Adipose tissue (tissue), 3 donors: ENCODE results near the gene PTPRN2. TPM values are rescaled to one million over a fixed set of nuclear protein-coding genes. Genes with fewer than 3 reads are reported as not detected.

Experiments
- H3K27ac ChIP-seq: one replicate; pipeline ENCODE4 v1.5.1; 2013; ENCODE audit warnings: low read depth, low read length
- WGBS, 3 donors: extraction: QIAGEN DNeasy Blood & Tissue Kit; methylation state at CpG; one replicate each; pipeline ENCODE4 v1.1.7; 2013; 5-methylcytosine and 5-hydroxymethylcytosine counted together
- polyA plus RNA-seq, 3 donors: library from polyadenylated mRNA; stranded (reverse); fragments of 200-250 nt; gene quantifications; one replicate each; pipeline ENCODE4 v1.2.3, GENCODE V29; 2013
- donor health status: healthy with polysubstance abuse.
- donor health status: Bipolar disorder and iron deficiency.
- donor health status: healthy.

Gene PTPRN2
- polyA plus RNA-seq, 3 donors: 3.7 to 8.0 (median 7.3) TPM

DNA sequence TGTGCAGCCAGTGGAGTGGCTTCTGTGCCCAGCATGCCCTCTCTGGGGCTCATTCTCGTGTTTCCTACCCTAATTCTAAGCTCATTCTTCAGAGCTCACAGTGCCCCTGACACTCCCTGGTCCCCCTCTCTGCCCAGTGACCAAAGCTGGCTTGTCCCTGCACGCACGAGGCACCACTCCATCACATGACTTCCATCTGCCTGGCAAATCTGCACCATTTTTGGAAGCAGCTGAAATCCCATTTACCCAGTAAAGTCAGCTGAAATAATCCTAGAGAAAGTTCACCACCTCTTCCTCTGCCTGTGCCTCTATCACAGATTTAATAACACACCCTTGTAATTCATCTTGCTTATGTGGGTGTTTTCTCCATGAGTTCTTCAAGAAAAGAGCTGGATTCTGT, 616.9 kb downstream of the PTPRN2 start:
- 66 to 70% (median 68%) methylated on average over 3 of the region's 3 CpGs for WGBS, 3 donors
- no peak overlapping the region for H3K27ac ChIP-seq

GRCh38 chr7:157969995-157970394, 617.6 kb downstream of the PTPRN2 start:
- WGBS, 3 donors: 72 to 92% (median 86%) methylated on average over 2 of the region's 2 CpGs
- H3K27ac ChIP-seq: no peak overlapping the region

GRCh38 chr7:157966490-157966889, 621.1 kb downstream of the PTPRN2 start:
- 84 to 89% (median 88%) methylated on average over 1 of the region's 1 CpG for WGBS, 3 donors
- H3K27ac ChIP-seq: no peak overlapping the region

DNA sequence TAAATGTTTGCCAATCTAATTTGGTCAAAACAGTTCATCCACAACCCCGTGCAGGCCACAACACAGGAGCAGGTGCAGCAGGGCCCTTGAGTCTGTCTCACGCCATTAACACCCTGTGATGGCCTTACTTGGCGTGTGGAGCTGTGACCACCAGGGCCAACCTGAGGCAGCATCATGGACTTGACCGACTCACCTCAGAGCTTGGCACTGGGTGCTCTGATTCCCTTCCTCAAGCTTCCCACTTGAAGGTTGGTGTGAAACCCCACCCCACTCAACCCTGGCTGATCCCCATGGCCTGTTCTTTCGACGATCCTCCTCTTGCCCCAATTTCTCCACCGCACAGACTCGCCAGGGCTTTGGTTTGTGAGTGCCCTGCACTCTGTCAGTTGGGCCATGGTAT, 623.1 kb downstream of the PTPRN2 start:
- H3K27ac ChIP-seq: no peak overlapping the region
- 92 to 95% (median 95%) methylated on average over 8 of the region's 8 CpGs for WGBS, 3 donors

- no peak overlapping the region for H3K27ac ChIP-seq
- 85 to 90% (median 87%) methylated on average over 8 of the region's 8 CpGs for WGBS, 3 donors
Measured at GRCh38 chr7:157964016-157964415, 623.6 kb downstream of the PTPRN2 start.

DNA sequence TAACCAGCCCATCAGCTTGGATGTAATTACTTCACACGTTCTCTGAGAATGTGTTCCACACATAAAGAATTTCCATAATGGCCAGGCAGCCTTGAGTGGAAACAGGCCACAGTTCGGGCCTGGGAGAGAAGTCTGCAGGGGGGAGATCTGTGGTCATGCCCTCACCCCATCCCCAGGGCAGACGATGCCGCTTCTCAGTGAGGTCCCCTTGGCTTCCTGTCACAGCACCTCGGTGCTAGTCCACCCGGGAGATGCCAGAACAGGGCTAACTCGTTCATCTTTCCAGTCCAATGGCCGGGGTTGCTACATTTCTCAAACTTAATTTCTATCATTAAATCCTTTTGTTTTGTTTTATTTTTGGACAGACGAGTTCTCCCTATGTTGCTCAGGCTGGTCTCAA, 624.1 kb downstream of the PTPRN2 start:
- 71 to 78% (median 75%) methylated on average over 9 of the region's 9 CpGs for WGBS, 3 donors
- H3K27ac ChIP-seq: no peak overlapping the region

DNA sequence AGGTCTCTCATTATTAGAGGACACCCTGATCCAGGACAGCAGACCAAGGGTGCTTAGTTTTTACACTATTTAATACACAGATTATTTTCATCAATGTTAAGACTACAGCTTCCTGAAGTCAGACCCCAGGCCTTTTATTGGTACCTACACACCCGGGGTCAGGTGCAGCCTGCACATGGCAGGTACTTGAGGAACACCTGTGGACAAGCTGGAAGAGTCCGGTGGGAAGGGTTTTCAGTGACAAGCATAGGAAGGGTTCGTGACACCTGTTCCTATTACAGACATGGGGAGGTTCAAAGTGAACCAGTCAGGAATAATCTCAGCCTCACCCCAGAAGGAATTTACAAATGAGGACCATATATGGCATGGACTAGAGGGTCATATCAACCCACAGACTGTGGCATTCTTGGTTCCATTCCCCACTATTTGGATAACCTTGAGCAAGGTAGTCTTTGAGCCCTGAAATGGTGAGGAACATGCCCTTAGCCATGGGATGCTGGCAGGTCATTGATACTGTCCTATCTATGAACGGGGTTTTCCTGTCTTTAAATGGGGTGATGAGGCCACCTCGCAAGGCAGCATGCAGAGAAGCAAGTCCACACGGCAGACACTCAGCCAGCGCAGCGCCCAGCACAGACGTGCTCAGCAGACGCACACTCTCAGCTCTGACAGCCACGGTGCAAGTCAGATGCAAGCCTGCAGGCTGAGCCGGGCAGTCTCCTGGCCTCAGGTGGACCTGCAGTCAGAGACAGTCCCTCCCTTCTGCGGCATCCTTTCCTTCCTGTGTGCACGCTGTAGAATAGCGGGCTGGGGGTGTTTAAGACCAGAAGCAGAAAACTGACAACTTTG, 624.9 kb downstream of the PTPRN2 start:
- H3K27ac ChIP-seq: no peak overlapping the region
- 71 to 84% (median 75%) methylated on average over 15 of the region's 15 CpGs for WGBS, 3 donors

DNA sequence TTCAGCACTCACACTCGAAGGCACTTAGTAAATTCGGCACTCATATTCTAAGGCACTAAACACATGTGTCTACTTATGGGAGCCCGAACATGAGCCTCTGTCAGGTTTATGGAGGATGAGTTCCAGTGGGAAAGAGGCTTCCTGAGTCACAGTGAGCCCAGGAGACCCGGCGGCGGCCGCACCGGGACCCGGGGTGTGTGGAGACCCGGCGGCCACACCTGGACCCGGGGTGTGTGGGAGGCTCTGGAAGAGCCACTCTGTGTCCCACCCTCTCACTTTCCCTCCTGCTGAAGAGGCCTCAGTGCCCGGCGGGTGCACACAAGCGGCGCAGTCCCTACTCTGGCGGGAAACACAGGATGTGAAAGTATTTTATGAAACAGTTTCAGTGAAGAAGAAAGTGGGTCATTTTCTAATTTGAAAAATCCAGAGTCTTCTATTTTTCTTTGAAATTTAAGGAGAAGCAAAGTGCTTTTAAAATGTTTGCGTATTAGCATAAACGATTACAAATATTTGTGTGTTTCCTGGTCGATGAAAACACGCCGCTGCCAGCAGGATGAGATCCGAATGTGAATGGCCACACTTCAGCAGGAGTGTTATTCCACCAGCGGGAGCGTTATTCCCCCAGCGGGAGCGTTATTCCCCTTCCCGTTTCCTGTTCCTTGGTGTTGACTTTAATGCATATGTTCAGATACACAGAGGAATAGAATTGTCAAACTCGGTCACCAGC, 625.7 kb downstream of the PTPRN2 start:
- 18 to 41% (median 27%) methylated on average over 29 of the region's 29 CpGs for WGBS, 3 donors

DNA sequence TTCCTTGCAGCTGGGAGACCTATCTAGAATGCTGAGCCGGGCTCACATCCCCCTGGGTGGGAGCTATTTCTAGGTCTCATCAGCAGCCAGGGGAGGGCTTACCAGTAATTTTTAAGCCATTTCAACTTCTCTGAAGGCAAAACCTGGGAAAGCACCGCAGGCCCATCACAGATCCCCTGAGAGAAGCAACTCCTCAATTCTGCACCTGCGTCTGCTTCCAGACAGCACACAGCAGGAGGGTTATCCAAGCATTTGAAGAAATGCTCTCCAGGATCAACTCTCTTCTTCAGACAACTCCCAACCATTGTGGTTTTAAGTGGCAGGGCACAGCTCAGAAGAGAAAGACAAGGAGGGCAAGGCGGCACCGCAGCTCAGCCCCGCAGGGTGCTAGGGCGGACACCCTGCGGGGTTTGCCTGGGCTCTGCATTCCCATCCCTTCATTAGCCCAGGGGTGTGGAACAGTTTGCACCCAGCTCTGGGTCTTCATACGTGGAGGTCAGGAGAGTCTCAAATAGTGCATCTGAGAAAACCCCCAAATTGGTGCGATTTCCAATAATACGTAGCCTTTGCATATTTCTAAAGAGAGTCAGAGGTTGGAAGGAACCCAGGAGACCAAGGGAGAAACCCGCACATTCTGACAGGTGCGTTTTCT, 632.1 kb downstream of the PTPRN2 start:
- no peak overlapping the region for H3K27ac ChIP-seq
- 66 to 72% (median 70%) methylated on average over 13 of the region's 13 CpGs for WGBS, 3 donors

More for the DNA sequence above, 625.7 kb downstream of the PTPRN2 start:
- no peak overlapping the region for H3K27ac ChIP-seq

DNA sequence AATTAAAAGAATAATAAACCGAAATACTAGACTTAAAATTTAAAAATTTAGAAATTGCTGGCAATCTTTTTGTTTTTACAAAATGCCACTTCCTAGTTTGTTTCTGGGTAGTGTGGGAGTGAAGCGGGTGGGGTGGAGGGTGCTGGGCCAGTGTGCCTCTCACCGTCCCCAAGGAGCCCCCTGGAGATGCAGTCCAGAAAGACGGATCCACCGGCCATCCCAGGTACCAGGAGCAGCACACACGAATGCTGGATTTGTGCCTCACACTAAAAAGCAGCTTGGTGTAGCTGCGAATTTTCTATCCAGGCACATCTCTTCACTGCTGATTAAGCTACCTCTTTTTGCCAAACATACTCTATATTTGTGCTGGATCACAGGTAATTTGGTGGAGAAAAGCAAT, 632.7 kb downstream of the PTPRN2 start:
- 75 to 88% (median 81%) methylated on average over 7 of the region's 7 CpGs for WGBS, 3 donors
- no peak overlapping the region for H3K27ac ChIP-seq

GRCh38 chr7:157952841-157953645, 634.6 kb downstream of the PTPRN2 start:
- whole genome bisulfite sequencing, 3 donors: 83 to 86% (median 86%) methylated on average over 24 to 25 of the region's 25 CpGs
- no peak overlapping the region for H3K27ac ChIP-seq

DNA sequence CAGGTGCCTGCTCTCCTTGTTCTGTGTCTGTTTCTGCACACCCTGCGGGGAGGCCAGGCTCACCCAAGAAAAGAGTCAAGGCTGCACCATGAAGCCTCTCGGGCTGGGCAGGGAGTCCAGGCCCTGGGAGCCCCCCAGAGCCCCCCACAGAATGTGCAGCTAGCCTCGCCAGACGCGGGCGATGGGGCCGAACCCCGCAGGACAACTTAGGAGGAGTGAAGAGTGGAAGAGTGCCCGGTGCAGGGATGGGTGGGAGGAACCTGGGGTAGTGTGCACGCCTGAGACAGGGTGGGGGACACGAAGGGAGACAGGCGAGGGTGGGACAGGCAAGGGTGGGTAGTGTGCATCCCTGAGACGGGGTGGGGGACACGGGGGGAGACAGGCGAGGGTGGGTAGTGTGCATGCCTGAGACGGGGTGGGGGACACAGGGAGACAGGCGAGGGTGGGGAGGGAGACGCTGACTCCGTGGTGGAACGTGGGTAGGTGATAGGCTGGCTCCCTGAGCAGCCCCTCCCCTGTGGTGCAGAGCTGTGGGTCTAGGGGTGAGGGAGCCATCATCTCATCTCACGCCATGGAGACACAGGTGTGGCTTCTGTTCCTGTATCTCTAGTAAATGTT, 635.5 kb downstream of the PTPRN2 start:
- WGBS, 3 donors: 85 to 92% (median 91%) methylated on average over 18 to 21 of the region's 21 CpGs
- no peak overlapping the region for H3K27ac ChIP-seq

- WGBS, 3 donors: 82 to 92% (median 86%) methylated on average over 26 of the region's 26 CpGs
Measured at GRCh38 chr7:157951300-157952049, 636.1 kb downstream of the PTPRN2 start.

GRCh38 chr7:157949711-157950110, 637.9 kb downstream of the PTPRN2 start:
- no peak overlapping the region for H3K27ac ChIP-seq
- 21 to 64% (median 28%) methylated on average over 3 of the region's 3 CpGs for WGBS, 3 donors

More at GRCh38 chr7:157951300-157952049, 636.1 kb downstream of the PTPRN2 start:
- no peak overlapping the region for H3K27ac ChIP-seq

DNA sequence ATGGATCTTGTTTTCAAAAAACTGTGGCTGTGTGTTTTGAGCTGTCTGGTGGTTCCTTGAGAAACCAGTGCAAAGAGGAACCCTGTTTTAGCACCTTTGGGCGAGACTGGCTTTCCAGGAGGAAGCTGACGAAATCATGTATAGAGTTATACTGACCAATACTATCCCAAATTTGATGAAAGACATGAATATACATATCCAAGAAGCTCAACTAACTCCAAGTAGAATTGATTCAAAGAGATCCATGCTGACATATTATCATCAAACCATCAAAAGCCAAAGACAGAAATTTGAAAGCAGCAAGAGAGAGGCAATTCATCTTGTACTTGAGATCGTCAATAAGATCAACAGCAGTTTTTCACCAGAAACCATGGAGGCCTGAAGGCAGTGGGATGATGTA, 640.1 kb downstream of the PTPRN2 start:
- WGBS, 3 donors: 88 to 96% (median 89%) methylated on average over 3 of the region's 3 CpGs
- no peak overlapping the region for H3K27ac ChIP-seq

- no peak overlapping the region for H3K27ac ChIP-seq
- WGBS, 3 donors: 87 to 96% (median 91%) methylated on average over 9 of the region's 9 CpGs
Measured at GRCh38 chr7:157946398-157947060, 641.1 kb downstream of the PTPRN2 start.

DNA sequence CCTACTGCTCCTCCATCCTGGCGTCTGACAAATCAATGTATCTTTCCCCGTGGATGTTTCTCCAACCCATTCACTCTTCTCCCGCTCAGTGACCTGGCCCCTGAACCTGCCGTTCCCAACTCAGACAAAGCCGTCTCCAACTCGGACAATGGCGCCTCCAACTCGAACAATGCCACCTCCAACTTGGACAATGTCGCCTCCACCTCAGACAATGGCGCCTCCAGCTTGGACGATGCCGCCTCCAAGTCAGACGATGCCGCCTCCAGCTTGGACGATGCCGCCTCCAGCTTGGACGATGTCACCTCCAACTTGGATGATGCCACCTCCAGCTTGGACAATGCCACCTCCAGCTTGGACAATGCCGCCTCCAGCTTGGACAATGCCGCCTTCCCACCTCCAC, 642.2 kb downstream of the PTPRN2 start:
- WGBS, 3 donors: 95% methylated on average over 19 of the region's 19 CpGs
- H3K27ac ChIP-seq: no peak overlapping the region
